NCI-H2196 treated with DMSO at 0.1 percent for 48 hours (cell line): ENCODE measurements around the gene VAC14.
"Not testable (repeated sequence)": the region's sequence is repeated elsewhere in the genome, so short reads cannot be mapped to it uniquely, and the experiment has no call there.

Source experiments
- DNase-seq: peaks from one replicate; lab custom pipeline; 2025; ENCODE audit not compliant: unreplicated experiment; lab: John Stamatoyannopoulos, UW

Gene VAC14

DNA sequence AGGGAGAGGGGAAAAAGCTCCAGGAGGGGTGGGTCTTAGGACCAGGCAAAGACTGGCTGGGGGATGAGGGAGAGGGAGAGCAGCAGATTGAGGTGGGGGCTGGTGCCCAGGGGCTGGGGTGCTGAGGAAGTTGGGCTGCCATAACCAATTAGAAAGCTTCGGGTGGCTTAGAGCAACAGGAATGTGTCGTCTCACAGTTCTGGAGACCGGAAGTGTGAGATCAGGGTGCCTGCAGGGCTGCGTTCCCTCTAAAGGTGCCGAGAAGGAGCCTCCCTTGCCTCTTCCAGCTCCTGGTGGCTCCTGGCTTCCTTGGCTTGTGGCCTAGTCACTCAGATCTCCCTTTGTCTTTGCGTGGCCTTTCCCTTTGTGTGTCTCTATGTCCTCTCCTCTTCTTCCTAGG lies 152.4 kb downstream of the VAC14 start:
- DNase-seq, result no peak

DNA sequence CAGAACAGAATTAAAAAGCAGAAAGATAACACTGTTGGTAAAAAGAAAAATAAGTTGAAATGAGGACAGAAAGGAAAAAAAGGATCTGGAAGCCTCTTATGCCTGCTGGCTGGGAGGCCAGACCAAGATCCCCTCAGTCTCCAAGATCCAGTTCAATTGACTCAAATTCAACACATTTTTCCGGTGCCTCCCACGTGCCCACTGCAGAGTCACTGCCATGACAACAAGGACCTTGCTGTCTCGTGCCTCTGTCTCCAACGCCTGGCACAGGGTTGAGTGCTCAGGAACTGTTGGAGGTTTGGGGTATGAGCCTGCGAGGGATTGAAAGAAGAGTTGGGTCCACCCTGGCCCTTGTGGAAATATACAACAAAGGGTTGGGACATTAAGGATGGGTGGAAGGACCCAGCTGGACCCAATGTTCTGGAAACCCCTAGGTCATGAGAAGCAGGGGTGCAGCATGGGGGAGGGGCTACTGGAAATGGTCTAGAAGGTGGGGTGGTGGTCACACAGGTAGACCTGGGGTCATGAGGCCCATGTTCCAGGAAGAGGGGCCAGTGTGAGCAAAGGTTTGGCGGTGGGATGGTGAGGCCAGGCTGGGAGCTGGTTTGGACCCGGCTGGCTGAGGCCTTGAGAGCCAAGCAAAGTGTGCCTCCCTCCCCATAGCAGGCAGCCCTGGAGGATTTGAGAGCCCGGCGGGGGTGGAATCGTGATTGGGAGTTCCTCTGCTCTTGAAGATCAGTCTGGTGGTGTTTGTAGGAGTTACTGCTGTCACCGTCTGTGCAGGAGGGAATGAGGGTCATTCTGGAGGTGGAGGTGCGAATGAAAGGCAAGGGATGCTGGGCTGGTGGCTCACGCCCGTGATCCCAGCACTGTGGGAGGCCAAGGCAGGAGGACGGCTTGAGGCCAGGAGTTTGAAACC lies 153.3 kb downstream of the VAC14 start:
- DNase-seq, result no peak

DNA sequence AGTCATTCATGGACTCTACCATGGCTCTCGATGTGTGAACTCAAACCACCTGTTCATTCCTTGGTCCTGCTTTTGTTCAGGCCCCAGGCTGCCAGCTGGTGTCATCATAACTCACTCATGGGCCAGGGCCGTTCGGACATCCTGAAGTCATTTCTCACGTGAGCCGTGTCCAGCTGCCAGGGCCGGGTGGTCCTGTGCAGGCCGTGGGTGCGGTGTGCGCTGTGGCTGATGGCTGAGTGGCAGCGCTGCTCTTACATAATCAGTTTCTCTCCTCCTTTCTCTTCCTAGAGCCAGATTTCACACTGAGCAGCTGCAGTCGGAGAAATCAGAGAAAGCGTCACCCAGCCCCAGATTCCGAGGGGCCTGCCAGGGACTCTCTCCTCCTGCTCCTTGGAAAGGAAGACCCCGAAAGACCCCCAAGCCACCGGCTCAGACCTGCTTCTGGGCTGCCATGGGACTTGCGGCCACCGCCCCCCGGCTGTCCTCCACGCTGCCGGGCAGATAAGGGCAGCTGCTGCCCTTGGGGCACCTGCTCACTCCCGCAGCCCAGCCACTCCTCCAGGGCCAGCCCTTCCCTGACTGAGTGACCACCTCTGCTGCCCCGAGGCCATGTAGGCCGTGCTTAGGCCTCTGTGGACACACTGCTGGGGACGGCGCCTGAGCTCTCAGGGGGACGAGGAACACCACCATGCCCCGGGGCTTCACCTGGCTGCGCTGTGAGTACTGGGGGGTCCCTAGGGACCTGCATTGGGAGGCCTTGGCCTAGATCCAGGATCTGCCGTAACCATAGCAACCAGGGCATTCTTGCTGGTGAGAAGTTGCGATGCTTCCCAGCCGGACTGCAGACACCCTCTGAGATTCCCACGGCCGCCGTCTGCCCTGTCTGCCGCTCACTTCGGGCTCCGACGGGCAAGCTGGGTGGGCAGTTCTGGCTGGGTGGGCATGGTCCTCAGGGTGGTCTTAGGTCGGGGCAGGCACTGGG lies 154.4 kb downstream of the VAC14 start, which contains the start of gene IL34:
IL34 (plus strand) TSS at position 300 of the 982 bp plus-strand sequence; CDS start at position 689, 389 bp downstream.
- DNase-seq, result no peak

DNA sequence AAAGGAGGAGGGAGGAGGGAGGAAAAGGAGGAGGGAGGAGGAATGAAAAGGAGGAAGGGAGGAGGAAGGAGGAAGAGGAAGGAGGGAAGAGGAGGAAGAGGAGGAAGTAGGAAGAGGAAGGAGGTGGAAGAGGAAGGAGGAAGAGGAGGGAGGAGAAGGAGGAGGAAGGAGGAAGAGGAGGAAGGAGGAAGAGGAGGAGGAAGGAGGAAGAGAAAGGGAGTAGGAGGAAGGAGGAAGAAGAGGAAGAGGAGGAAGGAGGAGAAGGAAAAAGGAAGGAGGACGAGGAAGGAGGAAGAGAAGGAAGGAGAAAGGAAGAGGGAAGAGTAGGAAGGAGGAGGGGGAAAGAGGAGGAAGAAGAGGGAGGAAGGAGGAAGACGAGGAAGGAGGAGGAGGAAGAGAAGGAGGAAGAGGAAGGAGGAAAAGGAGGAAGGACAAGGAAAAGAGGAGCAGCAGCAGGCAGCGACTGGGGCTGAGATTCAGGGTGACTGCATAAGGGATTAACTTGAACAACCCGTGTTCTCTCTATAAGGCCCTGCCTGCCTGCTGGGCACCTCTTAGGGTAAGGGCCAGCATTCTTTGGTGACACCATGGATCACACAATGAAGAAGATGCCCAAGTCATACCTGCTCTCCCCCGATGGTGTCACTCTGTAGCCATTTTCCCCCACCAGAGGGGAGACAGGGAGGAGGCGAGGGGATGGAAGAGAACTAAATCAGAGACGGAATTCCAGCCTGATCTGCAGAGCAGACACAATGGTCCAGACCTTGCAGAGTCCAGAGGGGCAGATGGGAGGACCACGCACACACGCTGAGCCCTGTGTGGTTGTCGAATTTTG lies 156.0 kb downstream of the VAC14 start:
- no peak for DNase-seq

DNA sequence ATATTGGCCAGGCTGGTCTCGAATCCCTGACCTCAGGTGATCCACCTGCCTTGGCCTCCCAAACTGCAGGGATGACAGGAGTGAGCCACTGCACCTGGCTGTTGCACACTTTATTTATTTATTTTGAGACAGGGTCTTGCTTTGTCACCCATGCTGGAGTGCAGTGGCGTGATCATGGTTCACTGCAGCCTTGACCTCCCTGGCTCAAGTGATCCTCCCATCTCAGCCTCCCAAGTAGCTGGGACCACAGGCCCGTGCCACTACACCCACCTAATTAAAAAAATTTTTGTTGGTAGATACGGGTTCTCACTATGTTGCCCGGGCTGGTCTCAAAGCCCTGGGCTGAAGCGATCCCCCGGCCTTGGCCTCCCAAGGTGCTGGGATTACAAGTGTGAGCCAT lies 157.7 kb downstream of the VAC14 start:
- not testable (repeated sequence) for DNase-seq

DNA sequence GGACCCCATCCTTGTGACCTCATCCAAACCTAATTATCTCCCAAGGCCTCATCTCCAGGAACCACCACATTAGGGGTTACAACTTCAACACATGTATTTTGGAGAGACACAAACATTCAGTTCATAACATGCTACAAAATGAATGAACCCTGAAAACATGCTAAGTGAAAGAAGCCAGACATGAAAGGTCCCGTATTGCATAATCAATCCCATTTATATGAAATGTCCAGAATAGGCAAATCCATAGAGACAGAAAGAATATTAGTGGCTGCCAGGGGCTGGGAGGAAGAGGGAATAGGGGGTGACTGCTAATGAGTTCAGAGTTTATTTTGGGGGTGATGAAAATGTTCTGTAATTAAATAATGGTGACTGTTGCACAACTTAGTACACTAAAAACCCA lies 158.3 kb downstream of the VAC14 start:
- DNase-seq, result no peak

DNA sequence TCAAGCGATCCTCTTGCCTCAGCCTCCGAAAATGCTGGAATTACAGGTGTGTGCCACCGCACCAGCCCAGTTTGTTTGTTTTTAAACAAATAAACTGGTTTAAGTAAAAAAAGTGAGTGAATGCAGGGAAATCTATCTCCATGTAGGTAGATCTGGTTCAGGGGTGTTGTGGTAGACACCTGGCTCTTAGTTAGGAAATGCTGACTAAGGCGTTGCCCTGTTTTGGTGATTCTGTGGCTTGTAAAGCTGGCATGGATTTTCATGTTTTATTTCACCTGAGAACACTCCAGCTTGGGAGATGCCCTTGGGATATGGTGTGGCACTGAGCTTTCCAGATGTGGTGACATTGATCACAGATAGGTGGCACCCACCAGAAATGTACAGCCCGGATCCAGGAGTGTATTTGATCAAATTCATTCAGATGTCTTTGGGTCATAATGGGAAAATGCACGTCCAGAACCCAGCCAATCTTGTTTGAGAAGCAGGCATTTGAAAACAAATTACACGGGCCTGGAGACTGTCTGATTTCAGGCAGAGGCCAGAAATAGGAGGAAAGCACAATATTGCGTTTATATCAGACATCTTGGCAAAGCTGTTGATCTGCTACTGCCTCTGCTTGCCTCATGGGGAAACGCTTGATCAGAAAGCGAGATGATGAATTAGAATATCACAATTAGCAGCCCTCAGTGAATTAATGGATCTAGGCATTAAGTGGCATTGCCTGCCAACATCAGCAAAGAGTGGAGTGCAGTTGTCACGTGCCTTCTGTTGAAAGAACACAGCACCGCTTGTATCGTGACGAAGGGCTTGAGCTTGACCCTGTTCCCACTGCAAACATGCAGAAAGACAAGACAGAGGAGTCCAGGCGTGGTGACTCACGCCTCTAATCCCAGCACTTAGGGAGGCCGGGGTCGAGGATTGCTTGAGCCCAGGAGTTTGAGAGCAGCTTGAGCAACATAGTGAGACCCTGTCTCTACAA lies 161.9 kb downstream of the VAC14 start:
- no peak for DNase-seq
